Measurements from ENCODE around the gene LSG1.

DNA sequence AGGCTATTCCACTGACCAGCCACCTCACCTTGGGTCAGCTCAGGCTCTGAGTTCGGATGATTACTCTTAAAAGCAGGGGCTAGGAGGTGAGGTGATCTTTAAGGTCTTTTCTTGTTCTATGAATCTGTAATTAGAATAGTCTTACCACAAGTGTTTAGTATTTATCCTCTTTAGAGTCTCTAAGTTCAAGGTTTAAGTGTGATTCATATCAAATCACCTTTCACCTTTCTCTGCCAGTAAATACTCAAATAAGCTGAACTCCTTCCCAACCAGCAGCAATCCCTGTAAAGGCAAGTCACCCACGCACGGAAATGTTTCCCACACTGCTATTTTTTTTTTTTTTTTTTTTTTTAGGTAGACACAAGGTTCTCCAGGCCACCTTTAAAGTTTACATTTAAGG is 24.2 kb downstream of the LSG1 start:
- TF ChIP-seq, protein P1, sequence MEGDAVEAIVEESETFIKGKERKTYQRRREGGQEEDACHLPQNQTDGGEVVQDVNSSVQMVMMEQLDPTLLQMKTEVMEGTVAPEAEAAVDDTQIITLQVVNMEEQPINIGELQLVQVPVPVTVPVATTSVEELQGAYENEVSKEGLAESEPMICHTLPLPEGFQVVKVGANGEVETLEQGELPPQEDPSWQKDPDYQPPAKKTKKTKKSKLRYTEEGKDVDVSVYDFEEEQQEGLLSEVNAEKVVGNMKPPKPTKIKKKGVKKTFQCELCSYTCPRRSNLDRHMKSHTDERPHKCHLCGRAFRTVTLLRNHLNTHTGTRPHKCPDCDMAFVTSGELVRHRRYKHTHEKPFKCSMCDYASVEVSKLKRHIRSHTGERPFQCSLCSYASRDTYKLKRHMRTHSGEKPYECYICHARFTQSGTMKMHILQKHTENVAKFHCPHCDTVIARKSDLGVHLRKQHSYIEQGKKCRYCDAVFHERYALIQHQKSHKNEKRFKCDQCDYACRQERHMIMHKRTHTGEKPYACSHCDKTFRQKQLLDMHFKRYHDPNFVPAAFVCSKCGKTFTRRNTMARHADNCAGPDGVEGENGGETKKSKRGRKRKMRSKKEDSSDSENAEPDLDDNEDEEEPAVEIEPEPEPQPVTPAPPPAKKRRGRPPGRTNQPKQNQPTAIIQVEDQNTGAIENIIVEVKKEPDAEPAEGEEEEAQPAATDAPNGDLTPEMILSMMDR (conservative IDR thresholded peaks at IDR 0.05 in 1 of 2, IDR thresholded peaks at IDR 0.05 in 1 of 2; ENCODE audit: low read depth in 1 of 2, low read length in 2 of 2), result no peak
- no peak for TF ChIP-seq EZH2 (IDR thresholded peaks at IDR 0.05; ENCODE audit: low read length, missing control alignments)
